ENCODE measurements around the gene OS9. TPM values are rescaled to one million over a fixed set of nuclear protein-coding genes. Genes with fewer than 3 reads are reported as not detected.

The OS9 gene
- total RNA-seq, 1 donor from 2014 or later: 137 TPM

- intact Hi-C loops (cut with micrococcal nuclease): no loop called here
Observed at GRCh38 chr12:57735952-57736740, 42.2 kb downstream of the OS9 start.

DNA sequence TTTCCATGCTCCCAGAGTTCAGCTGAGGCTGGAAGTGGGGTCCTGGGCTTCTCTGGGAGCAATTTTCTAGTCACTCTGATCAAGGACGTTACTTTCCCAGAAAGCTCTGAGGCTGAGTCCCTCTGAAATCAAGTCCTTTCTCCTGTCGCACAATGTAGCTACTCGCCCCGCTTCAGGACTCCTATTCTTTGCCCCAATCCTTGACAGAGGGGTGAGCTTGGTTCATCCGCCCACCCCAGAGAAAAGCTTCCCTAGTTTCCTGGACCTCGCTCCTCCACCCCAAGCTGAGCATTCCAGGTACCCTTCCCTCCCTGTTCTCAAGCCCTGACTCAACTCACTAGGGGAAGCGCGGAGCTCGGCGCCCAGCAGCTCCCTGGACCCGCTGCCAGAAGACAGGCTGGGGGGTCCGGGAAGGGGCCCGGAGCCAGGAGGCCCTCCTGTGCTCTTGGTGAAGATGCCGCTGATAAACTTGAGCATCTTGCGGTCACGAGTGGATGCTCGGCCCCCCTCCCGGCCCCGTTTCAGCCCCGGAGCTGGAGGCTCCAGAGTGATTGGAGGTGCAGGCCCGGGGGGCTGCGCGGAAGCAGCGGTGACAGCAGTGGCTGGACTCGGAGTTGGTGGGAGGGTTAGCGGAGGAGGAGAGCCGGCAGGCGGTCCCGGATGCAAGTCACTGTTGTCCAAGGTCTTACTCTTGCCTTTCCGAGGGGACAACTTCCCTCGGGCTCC lies 43.0 kb downstream of the OS9 start:
- intact Hi-C loops (cut with micrococcal nuclease): no loop called here

DNA sequence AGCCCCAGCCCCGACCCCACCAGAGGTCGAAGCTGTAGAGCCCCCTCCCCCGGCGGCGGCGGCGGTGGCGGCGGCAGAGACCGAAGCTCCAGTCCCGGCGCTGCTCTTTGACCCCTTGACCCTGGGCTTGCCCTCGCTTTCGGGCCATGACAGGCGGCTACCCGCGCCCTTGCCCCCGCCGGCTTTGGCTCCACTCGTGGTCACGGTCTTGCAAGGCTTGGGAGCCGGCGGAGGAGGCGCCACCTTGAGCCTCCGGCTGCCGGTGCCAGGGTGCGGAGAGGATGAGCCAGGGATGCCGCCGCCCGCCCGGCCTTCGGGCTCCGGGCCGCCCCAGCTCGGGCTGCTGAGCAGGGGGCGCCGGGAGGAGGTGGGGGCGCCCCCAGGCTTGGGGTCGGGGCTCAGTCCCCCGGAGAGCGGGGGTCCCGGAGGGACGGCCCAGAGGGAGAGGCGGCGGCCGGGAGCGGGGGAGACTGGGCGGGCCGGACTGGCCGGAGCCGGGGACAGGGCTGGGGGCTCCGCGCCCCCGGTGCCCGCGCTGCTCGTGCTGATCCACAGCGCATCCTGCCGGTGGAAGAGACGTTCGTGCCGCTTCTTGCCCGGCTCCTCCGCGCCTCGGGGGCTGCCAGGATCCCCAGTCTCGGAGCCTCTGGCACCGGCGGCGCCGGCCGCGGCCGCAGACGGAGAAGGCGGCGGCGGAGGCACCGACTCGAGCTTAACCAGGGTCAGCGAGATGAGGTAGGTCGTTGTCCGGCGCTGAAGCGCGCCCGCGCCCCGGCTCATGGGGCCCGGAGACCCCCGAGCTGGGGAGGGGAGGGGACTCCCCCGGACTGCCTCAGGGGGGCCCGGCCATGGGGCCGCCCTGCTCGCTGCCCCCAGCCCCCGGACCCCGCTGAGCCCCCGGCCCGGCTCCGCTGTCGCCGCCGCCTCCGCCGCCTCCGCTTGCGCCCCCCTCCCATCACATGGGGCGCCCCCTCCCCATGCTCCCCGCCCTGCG lies 43.8 kb downstream of the OS9 start:
- intact Hi-C loops (cut with micrococcal nuclease): no loop called here

DNA sequence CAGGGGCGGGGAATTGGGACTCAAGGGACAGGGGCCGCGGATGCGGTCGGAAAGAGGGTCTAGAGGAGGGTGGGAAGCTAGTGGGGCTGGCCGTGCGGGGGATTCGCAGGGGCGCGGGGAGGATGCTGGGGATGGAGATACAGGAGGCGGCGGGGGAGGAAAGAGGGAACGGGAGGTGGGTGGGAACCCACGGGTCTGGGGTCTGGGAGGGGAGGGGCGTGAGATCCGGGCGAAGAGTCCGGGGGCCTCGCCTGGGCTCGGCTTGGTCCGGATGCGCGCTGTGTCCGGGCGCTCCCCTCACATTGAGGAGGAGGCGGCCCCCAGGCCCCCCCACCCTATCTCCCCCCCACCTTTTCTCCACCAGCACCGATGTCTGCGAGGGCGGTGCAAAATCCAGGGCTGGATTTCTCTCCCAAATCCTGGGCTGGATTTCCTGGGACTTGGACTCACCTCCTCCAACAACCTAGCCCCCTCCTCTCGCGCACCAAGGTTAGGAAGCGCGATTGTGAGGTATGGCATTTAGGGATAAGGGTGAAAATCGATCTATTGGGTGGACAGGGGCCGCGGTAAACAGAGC lies 44.8 kb downstream of the OS9 start, which contains the start of gene AGAP2:
TSS of gene AGAP2 (minus strand) at position 82 of the 577 bp plus-strand sequence. CDS start 496 bp downstream, outside the sequence.
- intact Hi-C loops (cut with micrococcal nuclease): no loop called here

GRCh38 chr12:57739387-57739786 lies 45.5 kb downstream of the OS9 start:
- intact Hi-C loops (cut with micrococcal nuclease): no loop called here

- intact Hi-C loops (cut with micrococcal nuclease): loop anchor here (5.0 kb wide), 2 partner anchors 118 to 193 kb away; partner anchors contain the start of gene DCTN2
Observed at GRCh38 chr12:57739914-57740538, 46.1 kb downstream of the OS9 start.

GRCh38 chr12:57740656-57741412 lies 46.9 kb downstream of the OS9 start:
- intact Hi-C loops (cut with micrococcal nuclease): loop anchor here (5.0 kb wide), 2 partner anchors 119 to 194 kb away; partner anchors contain the start of gene DCTN2

GRCh38 chr12:57741413-57741789 lies 47.5 kb downstream of the OS9 start:
- intact Hi-C loops (cut with micrococcal nuclease): loop anchor here (5.0 kb wide), 2 partner anchors 119 to 194 kb away; partner anchors contain the start of gene DCTN2

GRCh38 chr12:57741844-57742738 lies 48.2 kb downstream of the OS9 start:
- intact Hi-C loops (cut with micrococcal nuclease): loop anchor here (1.0 to 5.0 kb wide), 5 partner anchors 15 to 195 kb away; partner anchors contain the start of gene DCTN2

- intact Hi-C loops (cut with micrococcal nuclease): loop anchor here (1.0 to 5.0 kb wide), 5 partner anchors 9 to 221 kb away; partner anchors contain the start of genes CDK4, DCTN2 and MBD6
Observed at GRCh38 chr12:57743769-57744168, 49.8 kb downstream of the OS9 start.

DNA sequence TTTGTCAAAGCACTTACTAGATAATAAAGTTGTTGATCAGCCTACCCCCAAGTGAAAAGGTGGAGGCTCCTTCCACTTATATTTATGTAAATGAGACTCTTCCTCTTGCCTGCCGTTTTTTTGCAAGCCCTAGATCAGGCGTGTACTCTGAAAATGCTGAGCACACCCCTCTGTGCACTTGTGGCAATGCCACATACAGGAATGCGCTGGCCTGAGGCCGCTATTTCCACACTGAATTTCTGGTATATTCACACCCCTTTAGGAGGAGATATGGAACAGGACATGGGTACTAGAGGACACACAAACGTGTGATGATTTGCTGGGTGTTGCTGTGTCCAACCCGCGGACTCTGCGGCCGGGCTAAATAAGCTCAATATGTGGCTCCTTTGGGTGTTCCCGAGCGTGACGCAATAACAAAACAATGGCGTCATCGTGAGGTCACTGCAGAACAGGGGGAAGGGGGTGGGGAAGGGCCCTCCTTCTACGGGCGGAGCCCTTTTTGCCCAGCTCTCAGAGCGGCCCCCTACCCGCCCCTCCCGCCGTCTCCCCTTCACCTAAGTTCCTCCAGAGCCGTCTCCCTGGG lies 50.4 kb downstream of the OS9 start:
- intact Hi-C loops (cut with micrococcal nuclease): loop anchor here (1.0 to 5.0 kb wide), 4 partner anchors 8 to 222 kb away; partner anchors contain the start of genes CDK4, DCTN2 and MBD6

- intact Hi-C loops (cut with micrococcal nuclease): loop anchor here (1.0 to 5.0 kb wide), 4 partner anchors 7 to 223 kb away; partner anchors contain the start of genes CDK4, DCTN2 and MBD6
Observed at GRCh38 chr12:57744777-57745484, 51.0 kb downstream of the OS9 start, which contains the start of gene TSPAN31. Gene TSPAN31, plus strand, starts transcription at chr12:57745039. Its CDS starts 116 bp downstream, at chr12:57745155.

DNA sequence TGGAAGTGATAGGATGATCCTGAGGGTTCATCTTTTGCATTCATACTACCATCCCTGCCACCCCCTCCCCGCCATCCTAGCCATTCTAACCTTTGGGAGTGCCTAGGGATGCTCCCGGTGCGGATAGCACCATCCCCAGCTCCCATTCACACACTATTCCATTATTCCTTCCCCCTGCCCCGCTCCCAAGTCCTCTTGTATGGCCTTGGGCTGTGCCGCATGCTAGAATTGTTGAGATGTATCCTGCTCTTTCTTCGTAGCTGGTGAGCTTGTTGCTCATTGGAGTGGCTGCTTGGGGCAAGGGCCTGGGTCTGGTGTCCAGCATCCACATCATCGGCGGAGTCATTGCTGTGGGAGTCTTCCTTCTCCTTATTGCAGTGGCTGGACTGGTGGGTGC lies 51.6 kb downstream of the OS9 start:
- intact Hi-C loops (cut with micrococcal nuclease): no loop called here

DNA sequence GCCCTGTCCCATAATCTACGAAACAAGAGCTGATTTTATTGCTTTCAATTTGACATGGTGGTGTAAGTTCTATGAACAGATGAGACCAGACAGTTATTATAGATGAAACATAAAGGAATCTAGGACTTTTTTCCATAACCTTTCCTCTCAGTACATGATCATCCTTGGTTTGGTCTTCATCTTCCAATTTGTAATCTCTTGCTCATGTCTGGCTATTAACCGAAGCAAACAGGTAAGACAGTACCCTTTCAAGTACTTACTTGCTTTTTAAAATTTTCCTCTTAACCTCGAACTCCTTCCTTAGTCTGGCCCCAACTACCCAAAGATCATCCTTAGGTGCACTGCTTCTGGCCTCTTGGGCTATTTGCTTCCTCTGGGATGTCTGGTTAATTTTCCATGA lies 52.1 kb downstream of the OS9 start:
- intact Hi-C loops (cut with micrococcal nuclease): no loop called here

GRCh38 chr12:57749061-57749460 lies 55.1 kb downstream of the OS9 start:
- intact Hi-C loops (cut with micrococcal nuclease): no loop called here

GRCh38 chr12:57750561-57751431 lies 56.9 kb downstream of the OS9 start:
- intact Hi-C loops (cut with micrococcal nuclease): loop anchor here (5.0 to 10.0 kb wide), 4 partner anchors 97 to 1116 kb away; partner anchors contain the start of genes ARHGAP9, BAZ2A, CTDSP2 and PTGES3

Measured in T-helper 2 cell treated with Interferon-gamma antibody and Interleukin-4, amounts not matched to agents 100 ng/mL and 5 ng/mL, for 36 hours (primary cell).